NB4 (cell line): Measurements from ENCODE around the gene RBMY1D.
"Not testable (repeated sequence)": the region's sequence is repeated elsewhere in the genome, so short reads cannot be mapped to it uniquely, and the experiment has no call there.

Source experiments
- DNase-seq: peaks from one replicate; pipeline ENCODE4 v3.0.0; 2010; ENCODE audit warnings: low read depth
- H3K4me3 ChIP-seq: one replicate; pipeline ENCODE4 v1.5.1; 2011; ENCODE audit warnings: mild to moderate bottlenecking, low read depth, low read length, moderate library complexity
- CTCF ChIP-seq: IDR thresholded peaks from one replicate; pipeline ENCODE4 v1.5.1; 2012; ENCODE audit warnings: low read depth, low read length
- MAX ChIP-seq: IDR thresholded peaks from 2 replicates; pipeline ENCODE4 v1.6.1; 2011; ENCODE audit warnings: low read depth, low read length
- MYC ChIP-seq: IDR thresholded peaks from 2 replicates; pipeline ENCODE4 v1.6.1; 2011; ENCODE audit warnings: low read depth, low read length
- POLR2A ChIP-seq: IDR thresholded peaks from 2 replicates; pipeline ENCODE4 v1.6.1; 2011; ENCODE audit warnings: mild to moderate bottlenecking; ENCODE audit not compliant: insufficient read length; ENCODE audit errors: extremely low read depth

The RBMY1D gene

GRCh38 chrY:21894426-21894825 is at the start of gene RBMY1D:
TSS of gene RBMY1D (minus strand) at chrY:21894526. CDS start at chrY:21892513, 2,013 bp downstream.
- not testable (repeated sequence) for DNase-seq

GRCh38 chrY:21917932-21918331 is 23.6 kb upstream of the RBMY1D start, which contains the start of gene RBMY1E:
TSS of gene RBMY1E (minus strand) at chrY:21918032. CDS start at chrY:21916054, 1,978 bp downstream.
- DNase-seq, H3K4me3 ChIP-seq: not testable (repeated sequence)

More at GRCh38 chrY:21894426-21894825, at the start of gene RBMY1D:
- H3K4me3 ChIP-seq, result not testable (repeated sequence)

GRCh38 chrY:21869407-21870076 is 24.8 kb downstream of the RBMY1D start:
- H3K4me3 ChIP-seq, DNase-seq: not testable (repeated sequence)

- TF ChIP-seq MYC (no peak), POLR2A (no peak)
- DNase-seq, result no peak
Measured at GRCh38 chrY:21845481-21845880, 48.8 kb downstream of the RBMY1D start.

GRCh38 chrY:21842090-21842489 is 52.2 kb downstream of the RBMY1D start:
- no peak overlapping the region for H3K4me3 ChIP-seq
- no peak for DNase-seq
- TF ChIP-seq CTCF (no peak), MYC (no peak), POLR2A (no peak), MAX (no peak)

More at GRCh38 chrY:21845481-21845880, 48.8 kb downstream of the RBMY1D start:
- no peak overlapping the region for H3K4me3 ChIP-seq

- TF ChIP-seq CTCF (no peak), POLR2A (no peak), MAX (no peak), MYC (no peak)
- no peak for DNase-seq
- H3K4me3 ChIP-seq, result no peak overlapping the region
Measured at GRCh38 chrY:21839489-21839888, 54.8 kb downstream of the RBMY1D start.

GRCh38 chrY:21836343-21836742 is 58.0 kb downstream of the RBMY1D start:
- H3K4me3 ChIP-seq, result no peak overlapping the region
- DNase-seq, result no peak
- no peak for TF ChIP-seq MYC
- no peak for TF ChIP-seq MAX
- no peak for TF ChIP-seq CTCF
- no peak for TF ChIP-seq POLR2A

GRCh38 chrY:21835052-21835451 is 59.3 kb downstream of the RBMY1D start:
- DNase-seq, result no peak
- TF ChIP-seq POLR2A, result no peak
- TF ChIP-seq MAX, result no peak
- no peak for TF ChIP-seq MYC
- TF ChIP-seq CTCF, result no peak
- H3K4me3 ChIP-seq, result no peak overlapping the region
